ENCODE measurements around the gene NAGK.

NAGK gene

DNA sequence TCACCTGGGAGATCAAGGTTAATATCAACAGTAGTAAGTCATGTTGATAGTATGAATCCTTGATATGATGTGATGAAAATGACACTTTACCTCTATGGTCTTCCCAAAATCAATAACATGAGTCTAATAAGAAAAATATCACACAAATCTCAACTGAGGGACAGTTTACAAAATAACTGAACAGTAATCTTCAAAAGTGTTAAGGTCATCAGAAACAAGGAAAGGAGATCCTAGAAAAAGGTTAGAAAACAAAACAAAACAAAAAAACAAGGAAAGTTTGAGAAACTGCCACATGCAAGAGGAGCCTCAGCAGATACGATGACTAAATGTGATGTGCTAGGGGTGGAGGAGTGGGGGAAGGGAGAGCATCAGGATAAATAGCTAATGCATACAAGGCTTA lies 45.4 kb downstream of the NAGK start:
- DNase-seq, result no peak

- no peak for DNase-seq
Observed at GRCh38 chr2:71117063-71117462, 48.6 kb downstream of the NAGK start.

DNA sequence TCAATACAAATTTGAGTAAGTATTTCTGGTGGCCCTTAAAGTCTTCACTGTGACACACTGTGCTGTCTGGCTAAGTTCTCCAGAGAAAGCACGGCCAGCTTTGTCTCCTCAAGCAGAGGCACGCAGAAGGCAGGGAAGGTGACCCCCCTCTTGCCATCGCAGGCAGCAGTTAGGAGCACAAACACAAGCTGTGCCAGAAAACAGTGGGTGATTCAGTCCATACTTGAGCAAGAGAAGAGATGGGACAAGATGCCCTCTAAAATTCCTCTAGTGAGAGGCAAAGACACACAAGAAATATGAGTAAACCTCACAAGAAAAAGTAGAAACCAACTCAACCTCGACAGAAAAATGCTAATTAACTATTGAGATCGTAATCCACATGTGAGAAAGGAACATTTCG lies 51.7 kb downstream of the NAGK start:
- no peak for DNase-seq

DNA sequence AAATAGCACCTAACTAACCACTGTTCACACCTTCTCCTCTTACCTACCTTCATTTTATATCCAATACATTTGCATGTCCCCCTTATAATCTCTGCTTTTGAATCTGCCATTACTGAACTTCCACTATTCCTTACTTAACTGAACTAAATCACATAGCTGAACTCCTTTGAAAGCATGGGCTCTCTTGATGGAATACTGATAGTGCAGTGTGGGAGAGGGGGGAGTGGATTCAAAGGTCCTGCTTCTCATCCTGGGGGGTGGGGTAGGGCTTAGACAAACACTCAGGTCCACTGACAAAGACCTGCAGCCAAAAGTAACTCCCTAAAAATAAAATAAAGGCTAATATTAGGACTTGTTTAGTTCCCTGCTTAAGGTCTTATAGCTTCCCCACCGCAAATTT lies 53.0 kb downstream of the NAGK start:
- DNase-seq, result no peak

DNA sequence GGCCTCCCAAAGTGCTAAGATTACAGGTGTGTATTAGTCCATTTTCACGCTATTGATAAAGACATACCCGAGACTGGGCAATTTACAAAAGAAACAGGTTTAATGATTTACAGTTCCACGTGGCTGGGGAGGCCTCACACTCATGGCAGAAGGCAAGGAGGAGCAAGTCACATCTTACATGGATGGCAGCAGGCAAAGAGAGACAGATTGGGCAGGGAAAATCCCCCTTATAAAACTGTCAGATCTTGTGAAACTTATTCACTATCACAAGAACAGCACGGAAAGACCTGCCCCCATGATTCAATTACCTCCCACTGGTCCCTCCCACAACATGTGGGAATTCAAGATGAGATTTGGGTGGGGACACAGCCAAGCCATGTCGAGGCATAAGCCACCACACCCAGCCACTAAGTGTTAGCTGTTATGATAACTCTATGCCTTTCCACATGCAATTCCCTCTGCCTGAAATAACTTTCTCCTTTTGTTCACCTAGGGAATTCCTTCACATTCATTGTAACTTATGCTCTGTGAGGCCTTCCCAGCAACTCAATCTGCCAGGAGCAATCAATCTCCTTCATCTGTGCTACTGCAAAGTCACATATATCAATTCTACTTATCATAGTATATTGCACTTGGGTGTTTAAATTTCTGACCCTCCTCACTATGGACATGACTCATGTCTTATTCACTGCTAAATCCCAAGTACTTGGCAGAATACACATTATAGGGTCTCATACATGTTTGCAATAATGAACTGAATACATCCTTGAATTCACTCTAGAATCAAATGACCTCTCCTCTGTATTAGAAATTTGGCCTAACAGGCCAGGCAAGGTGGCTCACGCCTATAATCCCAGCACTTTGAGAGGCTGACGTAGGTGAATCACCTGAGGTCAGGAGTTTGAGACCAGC lies 54.2 kb downstream of the NAGK start:
- peak; percentile 7 for DNase-seq

GRCh38 chr2:71125506-71126294 lies 57.3 kb downstream of the NAGK start:
- no peak for DNase-seq

DNA sequence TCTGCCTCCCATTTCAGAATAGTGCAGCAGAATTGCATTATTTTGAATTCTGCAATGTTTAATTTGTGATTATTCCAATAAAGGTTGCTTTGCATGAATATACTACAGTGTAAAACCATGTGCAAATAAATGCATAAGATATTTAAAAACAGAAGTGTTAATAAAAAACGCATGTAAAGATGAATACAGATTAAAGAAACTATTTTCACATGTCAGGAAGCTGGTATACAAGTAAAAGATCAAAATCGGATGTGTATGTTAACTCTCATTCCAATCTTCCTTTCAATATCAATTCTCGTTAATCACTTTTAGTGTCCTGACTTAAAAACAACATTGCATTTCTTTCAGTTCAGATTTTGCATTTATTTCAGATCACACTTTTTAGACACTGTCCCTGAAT lies 58.5 kb downstream of the NAGK start:
- no peak for DNase-seq

Measured in fibroblast of skin of back (primary cell).